HepG2 (cell line): ENCODE measurements around the gene FASTKD1.
A peak's percentile ranks its signal among the peaks of the same experiment; 100 is the strongest.

Experiments used
- CEBPB ChIP-seq: IDR thresholded peaks from 2 replicates; pipeline ENCODE4 v1.6.1; 2011; ENCODE audit warnings: low read depth, low read length, improper control_type of control experiment, borderline replicate concordance
- CREB1 ChIP-seq, 2 experiments: fragments of 450-650 bp in 1 of 2; IDR thresholded peaks; 2 replicates each; pipeline ENCODE4 v1.6.1; 2016 to 2017; ENCODE audit warnings: control low read depth in 1 of 2, mild to moderate bottlenecking in 1 of 2, missing compliant biosample characterization in 1 of 2, missing genetic modification characterization in 1 of 2
- MBD4 ChIP-seq: IDR thresholded peaks from 2 replicates; pipeline ENCODE4 v1.6.1; 2012; ENCODE audit warnings: low read length, inconsistent platforms, borderline replicate concordance
- NFIB ChIP-seq: sonication (generic); formaldehyde crosslinking; IDR thresholded peaks from 2 replicates; pipeline ENCODE4 v1.9.0; 2021; ENCODE audit warnings: missing genetic modification reagents, mild to moderate bottlenecking, borderline replicate concordance
- NR2C2 ChIP-seq: sonication (generic); formaldehyde crosslinking; IDR thresholded peaks from 2 replicates; pipeline ENCODE4 v1.4.0; 2020; ENCODE audit warnings: missing genetic modification reagents, mild to moderate bottlenecking, moderate library complexity, borderline replicate concordance
- RAD21 ChIP-seq: fragments of 450-650 bp; formaldehyde crosslinking; IDR thresholded peaks from 2 replicates; pipeline ENCODE4 v1.5.0; 2020; ENCODE audit warnings: mild to moderate bottlenecking
- YY1 ChIP-seq: IDR thresholded peaks from 2 replicates; pipeline ENCODE4 v1.6.1; 2011; ENCODE audit warnings: low read length, low read depth, moderate library complexity, mild to moderate bottlenecking; ENCODE audit not compliant: insufficient read depth, insufficient replicate concordance
- ZBTB1 ChIP-seq: sonication (generic); formaldehyde crosslinking; IDR thresholded peaks from 2 replicates; pipeline ENCODE4 v1.4.0; 2020; ENCODE audit warnings: missing genetic modification reagents, borderline replicate concordance
- ZEB1 ChIP-seq: IDR thresholded peaks from 2 replicates; pipeline ENCODE4 v1.6.1; 2012; ENCODE audit warnings: mild to moderate bottlenecking, low read depth, inconsistent platforms; ENCODE audit not compliant: insufficient replicate concordance
- ZNF121 ChIP-seq: sonication (generic); formaldehyde crosslinking; IDR thresholded peaks from 2 replicates; pipeline ENCODE4 v1.5.0; 2020; ENCODE audit warnings: mild to moderate bottlenecking, missing genetic modification reagents
- ZNF24 ChIP-seq: fragments of 450-650 bp; IDR thresholded peaks from 2 replicates; pipeline ENCODE4 v1.6.1; 2017; ENCODE audit warnings: antibody characterized with exemption, mild to moderate bottlenecking
- TF ChIP-seq, protein P1 (sequence below): sonication (generic); formaldehyde crosslinking; IDR thresholded peaks from 2 replicates; pipeline ENCODE4 v1.9.0; 2021; ENCODE audit warnings: mild to moderate bottlenecking, missing genetic modification reagents

DNA sequence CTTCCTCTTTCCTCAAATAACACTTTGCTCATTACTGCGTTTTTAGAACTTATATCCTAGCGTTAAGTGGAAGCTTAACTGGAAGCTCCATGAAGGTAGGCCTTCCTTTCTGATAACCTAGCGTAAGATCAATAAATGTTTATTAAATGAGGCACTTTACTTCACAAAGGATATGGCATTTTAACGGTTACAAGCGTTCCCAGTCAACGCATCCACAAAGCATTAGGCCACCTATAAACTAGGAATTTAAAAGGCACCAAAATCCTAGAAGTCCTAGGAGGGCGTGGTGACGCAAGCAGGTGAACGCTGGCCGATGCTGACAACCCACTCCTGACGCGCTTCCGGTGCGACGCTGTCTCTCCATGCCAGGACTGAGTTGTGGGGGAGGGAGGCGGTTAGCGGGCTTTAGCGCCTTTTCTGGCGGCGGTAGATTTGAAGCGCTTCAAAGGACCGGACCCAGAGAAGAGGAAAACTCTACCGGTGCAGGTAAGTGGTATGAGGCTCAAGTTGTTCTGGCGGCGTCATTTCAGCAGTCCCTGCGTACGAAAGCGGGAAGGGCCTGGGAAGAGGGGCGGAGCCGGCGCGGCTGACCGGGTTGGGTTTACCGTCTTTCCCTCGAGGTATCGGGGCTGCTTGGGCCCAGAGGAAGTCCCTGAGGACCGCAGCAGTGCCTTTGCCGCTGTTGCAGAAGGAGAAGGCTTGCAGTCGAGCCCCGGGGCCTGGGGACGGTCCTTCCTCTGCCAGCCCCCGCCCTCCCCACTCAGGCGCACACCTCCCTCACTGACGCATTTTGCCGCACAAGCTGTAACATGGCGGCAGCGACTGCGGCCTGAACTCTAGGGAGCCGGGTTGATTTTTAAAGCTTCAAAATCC lies 10.6 kb upstream of the FASTKD1 start, which contains the start of gene PPIG:
- TF ChIP-seq ZNF121 (CRISPR knock-in tag): no peak
- TF ChIP-seq ZNF24: 0 out of 2 replicates have a peak, but pooled peaks have one; percentile 16
- TF ChIP-seq RAD21 (CRISPR knock-in tag): no peak
- TF ChIP-seq, protein P1, sequence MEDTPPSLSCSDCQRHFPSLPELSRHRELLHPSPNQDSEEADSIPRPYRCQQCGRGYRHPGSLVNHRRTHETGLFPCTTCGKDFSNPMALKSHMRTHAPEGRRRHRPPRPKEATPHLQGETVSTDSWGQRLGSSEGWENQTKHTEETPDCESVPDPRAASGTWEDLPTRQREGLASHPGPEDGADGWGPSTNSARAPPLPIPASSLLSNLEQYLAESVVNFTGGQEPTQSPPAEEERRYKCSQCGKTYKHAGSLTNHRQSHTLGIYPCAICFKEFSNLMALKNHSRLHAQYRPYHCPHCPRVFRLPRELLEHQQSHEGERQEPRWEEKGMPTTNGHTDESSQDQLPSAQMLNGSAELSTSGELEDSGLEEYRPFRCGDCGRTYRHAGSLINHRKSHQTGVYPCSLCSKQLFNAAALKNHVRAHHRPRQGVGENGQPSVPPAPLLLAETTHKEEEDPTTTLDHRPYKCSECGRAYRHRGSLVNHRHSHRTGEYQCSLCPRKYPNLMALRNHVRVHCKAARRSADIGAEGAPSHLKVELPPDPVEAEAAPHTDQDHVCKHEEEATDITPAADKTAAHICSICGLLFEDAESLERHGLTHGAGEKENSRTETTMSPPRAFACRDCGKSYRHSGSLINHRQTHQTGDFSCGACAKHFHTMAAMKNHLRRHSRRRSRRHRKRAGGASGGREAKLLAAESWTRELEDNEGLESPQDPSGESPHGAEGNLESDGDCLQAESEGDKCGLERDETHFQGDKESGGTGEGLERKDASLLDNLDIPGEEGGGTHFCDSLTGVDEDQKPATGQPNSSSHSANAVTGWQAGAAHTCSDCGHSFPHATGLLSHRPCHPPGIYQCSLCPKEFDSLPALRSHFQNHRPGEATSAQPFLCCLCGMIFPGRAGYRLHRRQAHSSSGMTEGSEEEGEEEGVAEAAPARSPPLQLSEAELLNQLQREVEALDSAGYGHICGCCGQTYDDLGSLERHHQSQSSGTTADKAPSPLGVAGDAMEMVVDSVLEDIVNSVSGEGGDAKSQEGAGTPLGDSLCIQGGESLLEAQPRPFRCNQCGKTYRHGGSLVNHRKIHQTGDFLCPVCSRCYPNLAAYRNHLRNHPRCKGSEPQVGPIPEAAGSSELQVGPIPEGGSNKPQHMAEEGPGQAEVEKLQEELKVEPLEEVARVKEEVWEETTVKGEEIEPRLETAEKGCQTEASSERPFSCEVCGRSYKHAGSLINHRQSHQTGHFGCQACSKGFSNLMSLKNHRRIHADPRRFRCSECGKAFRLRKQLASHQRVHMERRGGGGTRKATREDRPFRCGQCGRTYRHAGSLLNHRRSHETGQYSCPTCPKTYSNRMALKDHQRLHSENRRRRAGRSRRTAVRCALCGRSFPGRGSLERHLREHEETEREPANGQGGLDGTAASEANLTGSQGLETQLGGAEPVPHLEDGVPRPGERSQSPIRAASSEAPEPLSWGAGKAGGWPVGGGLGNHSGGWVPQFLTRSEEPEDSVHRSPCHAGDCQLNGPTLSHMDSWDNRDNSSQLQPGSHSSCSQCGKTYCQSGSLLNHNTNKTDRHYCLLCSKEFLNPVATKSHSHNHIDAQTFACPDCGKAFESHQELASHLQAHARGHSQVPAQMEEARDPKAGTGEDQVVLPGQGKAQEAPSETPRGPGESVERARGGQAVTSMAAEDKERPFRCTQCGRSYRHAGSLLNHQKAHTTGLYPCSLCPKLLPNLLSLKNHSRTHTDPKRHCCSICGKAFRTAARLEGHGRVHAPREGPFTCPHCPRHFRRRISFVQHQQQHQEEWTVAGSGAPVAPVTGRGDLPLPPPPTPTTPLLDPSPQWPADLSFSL (CRISPR knock-in tag): no peak
- peak; percentile 92 for TF ChIP-seq NR2C2 (CRISPR knock-in tag)
- peak; percentile 64 for TF ChIP-seq ZEB1
- peak; percentile 94 for TF ChIP-seq CEBPB
- TF ChIP-seq NFIB: no peak
- TF ChIP-seq YY1: peak; percentile 93
- TF ChIP-seq CREB1 (IDR thresholded peaks at IDR 0.05): peak; percentile 98
- peak; percentile 100 for TF ChIP-seq CREB1 (CRISPR knock-in tag; IDR thresholded peaks at IDR 0.05)
- no peak for TF ChIP-seq MBD4
- no peak for TF ChIP-seq ZBTB1
